CD4-positive, alpha-beta memory T cell (primary cell): ENCODE results near the gene C12orf54. TPM values are rescaled to one million over a fixed set of nuclear protein-coding genes. Genes with fewer than 3 reads are reported as not detected.
"Not testable (repeated sequence)": the region's sequence is repeated elsewhere in the genome, so short reads cannot be mapped to it uniquely, and the experiment has no call there.

Source experiments
- CTCF ChIA-PET: fragments of 350-600 bp; sonication (Branson Sonifier 250); formaldehyde crosslinking; loops from one replicate; lab custom pipeline; 2021; ENCODE audit warnings: inconsistent platforms; ENCODE audit not compliant: partially characterized antibody; lab: Charles Lee
- POLR2A ChIA-PET: fragments of 350-600 bp; sonication (Branson Sonifier 250); formaldehyde crosslinking; loops from one replicate; lab custom pipeline; 2021; ENCODE audit not compliant: partially characterized antibody; lab: Charles Lee
- DNase-seq, 5 donors: peaks; one replicate each; pipeline versions ENCODE4 v3.0.0 to v3.0.0-alpha.2; 2020 to 2022; ENCODE audit warnings: mixed read lengths in 1 of 5
- H3K27ac ChIP-seq: one replicate; pipeline ENCODE4 v1.7.0; 2013; ENCODE audit warnings: low read depth, low read length
- H3K27me3 ChIP-seq: 2 replicates; pipeline ENCODE4 v1.7.0; 2013; ENCODE audit warnings: mild to moderate bottlenecking, low read length, moderate library complexity; ENCODE audit not compliant: insufficient read depth
- H3K36me3 ChIP-seq: 2 replicates; pipeline ENCODE4 v1.7.0; 2013; ENCODE audit warnings: mild to moderate bottlenecking, low read length, moderate library complexity; ENCODE audit not compliant: insufficient read depth
- H3K4me1 ChIP-seq: 2 replicates; pipeline ENCODE4 v1.7.0; 2013; ENCODE audit warnings: mild to moderate bottlenecking, low read length, moderate library complexity; ENCODE audit not compliant: insufficient read depth
- H3K4me3 ChIP-seq, 2 donors: one replicate each; pipeline ENCODE4 v1.7.0; 2013; ENCODE audit warnings: low read length in 2 of 2, mild to moderate bottlenecking in 1 of 2
- H3K9me3 ChIP-seq, 2 donors: one replicate each; pipeline ENCODE4 v1.7.0; 2013; ENCODE audit warnings: low read length in 2 of 2, control low read depth in 1 of 2; ENCODE audit not compliant: control insufficient read depth in 1 of 2
- H3K27ac Mint-ChIP-seq, 7 donors: one replicate each; pipeline ENCODE4 v1.8.0; 2020 to 2021; ENCODE audit warnings: mixed read lengths in 7 of 7, mild to moderate bottlenecking in 6 of 7, inconsistent platforms in 3 of 7, moderate library complexity in 3 of 7
- H3K27me3 Mint-ChIP-seq, 2 donors: one replicate each; pipeline ENCODE4 v1.8.0; 2020 to 2021; ENCODE audit warnings: mixed read lengths in 2 of 2
- H3K36me3 Mint-ChIP-seq, 2 donors: one replicate each; pipeline ENCODE4 v1.8.0; 2020 to 2021; ENCODE audit warnings: mixed read lengths in 2 of 2, inconsistent platforms in 1 of 2, mild to moderate bottlenecking in 1 of 2
- H3K4me1 Mint-ChIP-seq, 4 donors: one replicate each; pipeline ENCODE4 v1.8.0; 2020 to 2021; ENCODE audit warnings: mixed read lengths in 4 of 4, mild to moderate bottlenecking in 1 of 4
- H3K4me3 Mint-ChIP-seq, 8 donors: one replicate each; pipeline ENCODE4 v1.8.0; 2020 to 2021; ENCODE audit warnings: mixed read lengths in 8 of 8, mild to moderate bottlenecking in 7 of 8, moderate library complexity in 6 of 8, inconsistent platforms in 3 of 8
- H3K9me3 Mint-ChIP-seq, 8 donors: one replicate each; pipeline ENCODE4 v1.8.0; 2020 to 2021; ENCODE audit warnings: mixed read lengths in 8 of 8, mild to moderate bottlenecking in 5 of 8, inconsistent platforms in 3 of 8, moderate library complexity in 1 of 8
- intact Hi-C: fragments of 100-400 bp; cut with micrococcal nuclease; formaldehyde crosslinking; loops from one replicate; pipeline ENCODE4 v1.15.1; 2023
- polyA plus RNA-seq, 2 donors: library from polyadenylated mRNA; unstranded; fragments of 300-500 nt; fragmentation: Illumina TruSeq; gene quantifications; one replicate each; pipeline ENCODE4 v1.2.3, GENCODE V29; 2021
- total RNA-seq, 2 experiments: library from RNA; stranded (reverse); gene quantifications; one replicate each; pipeline ENCODE4 v1.2.3, GENCODE V29; 2021

The C12orf54 gene
- total and polyA plus RNA-seq, 4 experiments from 2014 or later = not detected

- H3K4me3 ChIP-seq = no peak overlapping the region
- Mint-ChIP-seq H3K4me1 (no peaks in the 10 kb centered on the region), H3K27ac (no peak overlapping the region), H3K36me3 (peaks cover 4 to 6% of the 10 kb centered on the region in 2 donors), H3K9me3 (peaks cover 0 to 18% (median 8%) of the 10 kb centered on the region in 8 donors), H3K27me3 (peaks cover 4 to 8% of the 10 kb centered on the region in 2 donors), H3K4me3 (no peak overlapping the region)
- H3K27ac ChIP-seq = no peak overlapping the region
- no peaks in the 10 kb centered on the region for H3K4me1 ChIP-seq
- POLR2A ChIA-PET = no interaction called here
- CTCF ChIA-PET = no interaction called here
- no peaks in the 10 kb centered on the region for H3K36me3 ChIP-seq
- DNase-seq = no peak
- H3K27me3 ChIP-seq = no peaks in the 10 kb centered on the region
- no peaks in the 10 kb centered on the region for H3K9me3 ChIP-seq
- intact Hi-C loops = no loop called here
Observed at GRCh38 chr12:48451372-48451771, 30.9 kb upstream of the C12orf54 start.

GRCh38 chr12:48452961-48453360 is 29.3 kb upstream of the C12orf54 start:
- H3K4me3 Mint-ChIP-seq, CTCF ChIA-PET, H3K4me1 Mint-ChIP-seq, H3K27ac Mint-ChIP-seq, H3K36me3 ChIP-seq, H3K27me3 ChIP-seq, POLR2A ChIA-PET, H3K9me3 ChIP-seq, intact Hi-C loops, H3K36me3 Mint-ChIP-seq, DNase-seq, H3K4me3 ChIP-seq, H3K4me1 ChIP-seq, H3K27ac ChIP-seq: not testable (repeated sequence)
- peaks cover 7 to 11% of the 10 kb centered on the region in 2 donors for H3K27me3 Mint-ChIP-seq
- peaks cover 0 to 18% (median 8%) of the 10 kb centered on the region in 8 donors for H3K9me3 Mint-ChIP-seq

- POLR2A ChIA-PET = interaction anchor here (1.5 kb wide), 1 partner anchor 257 kb away, joined by 5 read pairs; no protein-coding TSS in a partner anchor
- DNase-seq = peak in 4 of 5 donors; percentile 18 to 39 (median 33)
- Mint-ChIP-seq H3K27ac (no peak overlapping the region), H3K9me3 (peaks cover 0 to 9% (median 6%) of the 10 kb centered on the region in 8 donors), H3K4me1 (no peaks in the 10 kb centered on the region), H3K27me3 (peaks cover 20% of the 10 kb centered on the region in 2 donors), H3K36me3 (peaks cover 4 to 6% of the 10 kb centered on the region in 2 donors), H3K4me3 (no peak overlapping the region)
- Histone ChIP-seq H3K4me1 (no peaks in the 10 kb centered on the region), H3K9me3 (no peaks in the 10 kb centered on the region), H3K27ac (no peak overlapping the region), H3K27me3 (no peaks in the 10 kb centered on the region), H3K4me3 (no peak overlapping the region), H3K36me3 (no peaks in the 10 kb centered on the region)
- CTCF ChIA-PET = interaction anchor here (0.8 to 1.5 kb wide), 3 partner anchors 171 to 307 kb away, joined by 3 to 7 read pairs (median 4); no protein-coding TSS in a partner anchor
- intact Hi-C loops = loop anchor here (1.0 kb wide), 2 partner anchors 203 to 271 kb away; partner anchors contain the start of gene CCDC184
Observed at GRCh38 chr12:48454667-48455066, 27.6 kb upstream of the C12orf54 start.

GRCh38 chr12:48455116-48455515 is 27.2 kb upstream of the C12orf54 start:
- Histone ChIP-seq H3K4me3 (no peak overlapping the region), H3K27me3 (no peaks in the 10 kb centered on the region), H3K27ac (no peak overlapping the region), H3K4me1 (no peaks in the 10 kb centered on the region), H3K36me3 (no peaks in the 10 kb centered on the region), H3K9me3 (no peaks in the 10 kb centered on the region)
- Mint-ChIP-seq H3K4me3 (no peak overlapping the region), H3K9me3 (peaks cover 0 to 5% (median 2%) of the 10 kb centered on the region in 8 donors), H3K27me3 (peaks cover 16 to 18% of the 10 kb centered on the region in 2 donors), H3K4me1 (no peaks in the 10 kb centered on the region), H3K27ac (no peak overlapping the region), H3K36me3 (peaks cover under 1 to 1% of the 10 kb centered on the region in 2 donors)
- intact Hi-C loops = no loop called here
- CTCF ChIA-PET = interaction anchor here (1.0 to 1.7 kb wide), 6 partner anchors 163 to 307 kb away, joined by 3 to 7 read pairs (median 3); partner anchors contain the start of gene CCDC184
- POLR2A ChIA-PET = interaction anchor here (1.5 kb wide), 1 partner anchor 258 kb away, joined by 5 read pairs; no protein-coding TSS in a partner anchor
- no peak for DNase-seq

- CTCF ChIA-PET = no interaction called here
- intact Hi-C loops = no loop called here
- H3K27me3 Mint-ChIP-seq = peaks cover 23 to 25% of the 10 kb centered on the region in 2 donors
Observed at GRCh38 chr12:48459259-48459658, 23.0 kb upstream of the C12orf54 start.

GRCh38 chr12:48469027-48469426 is 13.3 kb upstream of the C12orf54 start:
- CTCF ChIA-PET, intact Hi-C loops, H3K4me1 Mint-ChIP-seq, H3K4me1 ChIP-seq, DNase-seq, H3K4me3 ChIP-seq, H3K4me3 Mint-ChIP-seq, H3K9me3 ChIP-seq, POLR2A ChIA-PET, H3K36me3 ChIP-seq, H3K27me3 ChIP-seq, H3K36me3 Mint-ChIP-seq, H3K27ac ChIP-seq, H3K27ac Mint-ChIP-seq: not testable (repeated sequence)
- peaks cover 12 to 13% of the 10 kb centered on the region in 2 donors for H3K27me3 Mint-ChIP-seq
- H3K9me3 Mint-ChIP-seq = peaks cover 11 to 58% (median 44%) of the 10 kb centered on the region in 8 donors

More at GRCh38 chr12:48459259-48459658, 23.0 kb upstream of the C12orf54 start:
- Mint-ChIP-seq H3K27ac (no peak overlapping the region), H3K4me3 (no peak overlapping the region), H3K36me3 (no peaks in the 10 kb centered on the region), H3K9me3 (no peaks in the 10 kb centered on the region), H3K4me1 (no peaks in the 10 kb centered on the region)
- DNase-seq = no peak
- no peak overlapping the region for H3K27ac ChIP-seq
- POLR2A ChIA-PET = no interaction called here
- no peaks in the 10 kb centered on the region for H3K9me3 ChIP-seq
- no peaks in the 10 kb centered on the region for H3K4me1 ChIP-seq
- H3K4me3 ChIP-seq = no peak overlapping the region
- peaks cover 5% of the 10 kb centered on the region for H3K27me3 ChIP-seq
- H3K36me3 ChIP-seq = no peaks in the 10 kb centered on the region

GRCh38 chr12:48472259-48472658 is 10.0 kb upstream of the C12orf54 start, which contains the start of gene ANP32D:
Gene ANP32D (plus strand): TSS chr12:48472559. CDS start chr12:48472665, 106 bp downstream.
- H3K4me3 ChIP-seq = no peak within 1 kb of the TSS
- peaks cover 0 to 7% of the 10 kb centered on the region in 2 donors for H3K9me3 ChIP-seq
- Mint-ChIP-seq H3K9me3 (peaks cover 9 to 52% (median 42%) of the 10 kb centered on the region in 8 donors), H3K4me1 (no peaks in the 10 kb centered on the region), H3K27ac (no peak within 1 kb of the TSS), H3K27me3 (peaks cover 14 to 15% of the 10 kb centered on the region in 2 donors), H3K4me3 (no peak within 1 kb of the TSS), H3K36me3 (peaks cover 5 to 9% of the 10 kb centered on the region in 2 donors)
- POLR2A ChIA-PET = no interaction called here
- intact Hi-C loops = no loop called here
- H3K27ac ChIP-seq = no peak within 1 kb of the TSS
- CTCF ChIA-PET = no interaction called here
- no peaks in the 10 kb centered on the region for H3K4me1 ChIP-seq
- no peaks in the 10 kb centered on the region for H3K36me3 ChIP-seq
- H3K27me3 ChIP-seq = no peaks in the 10 kb centered on the region
- DNase-seq = no peak
